GM18907 (cell line): ENCODE measurements around the gene SLCO4A1.

ENCODE experiments used
- ATAC-seq: cut with Tn5 transposase; IDR thresholded peaks from one replicate; pipeline ENCODE4 v1.9.1; 2021; ENCODE audit warnings: mild to moderate bottlenecking, moderate library complexity; ENCODE audit not compliant: unreplicated experiment

The SLCO4A1 gene

GRCh38 chr20:62696989-62697388 is 54.7 kb downstream of the SLCO4A1 start:
- ATAC-seq, result no peak

- ATAC-seq, result no peak
Observed at GRCh38 chr20:62697468-62697912, 55.2 kb downstream of the SLCO4A1 start.

- no peak for ATAC-seq
Observed at GRCh38 chr20:62698231-62698630, 55.9 kb downstream of the SLCO4A1 start.

GRCh38 chr20:62699296-62699695 is 57.0 kb downstream of the SLCO4A1 start:
- ATAC-seq, result no peak

GRCh38 chr20:62699741-62700140 is 57.4 kb downstream of the SLCO4A1 start:
- ATAC-seq, result no peak

- ATAC-seq, result no peak
Observed at GRCh38 chr20:62700261-62700930, 58.1 kb downstream of the SLCO4A1 start.

- ATAC-seq, result no peak
Observed at GRCh38 chr20:62701161-62702012, 59.1 kb downstream of the SLCO4A1 start.

- ATAC-seq, result no peak
Observed at GRCh38 chr20:62702013-62702300, 59.7 kb downstream of the SLCO4A1 start.

GRCh38 chr20:62702895-62703852 is 60.9 kb downstream of the SLCO4A1 start:
- ATAC-seq, result no peak

GRCh38 chr20:62703853-62704228 is 61.5 kb downstream of the SLCO4A1 start:
- no peak for ATAC-seq

- no peak for ATAC-seq
Observed at GRCh38 chr20:62704341-62704948, 62.1 kb downstream of the SLCO4A1 start.

GRCh38 chr20:62705627-62706026 is 63.3 kb downstream of the SLCO4A1 start:
- ATAC-seq, result no peak

GRCh38 chr20:62706344-62706743 is 64.0 kb downstream of the SLCO4A1 start:
- ATAC-seq, result no peak

- ATAC-seq, result no peak
Observed at GRCh38 chr20:62706857-62707256, 64.6 kb downstream of the SLCO4A1 start.

- no peak for ATAC-seq
Observed at GRCh38 chr20:62707276-62707920, 65.1 kb downstream of the SLCO4A1 start.

GRCh38 chr20:62707921-62708521 is 65.7 kb downstream of the SLCO4A1 start:
- no peak for ATAC-seq

- ATAC-seq, result no peak
Observed at GRCh38 chr20:62708591-62709536, 66.6 kb downstream of the SLCO4A1 start, which contains the start of gene NTSR1. NTSR1 (plus strand) TSS chr20:62708836; CDS start chr20:62709208, 372 bp downstream.

- ATAC-seq, result no peak
Observed at GRCh38 chr20:62709537-62709905, 67.2 kb downstream of the SLCO4A1 start.
